Left ventricle myocardium inferior (tissue), 1 donor: Measurements from ENCODE around the gene GJA10. TPM values are rescaled to one million over a fixed set of nuclear protein-coding genes. Genes with fewer than 3 reads are reported as not detected.

ENCODE experiments used
- DNase-seq: peaks from one replicate; pipeline ENCODE4 v3.0.0-alpha.2; 2020
- H3K27ac ChIP-seq: fragments of 200-600 bp; replicated peaks from 2 replicates; pipeline ENCODE4 v1.8.0; 2021
- H3K27me3 ChIP-seq: fragments of 200-600 bp; 2 replicates; pipeline ENCODE4 v1.8.0; 2021; ENCODE audit warnings: low read depth
- H3K36me3 ChIP-seq: fragments of 200-600 bp; 2 replicates; pipeline ENCODE4 v1.8.0; 2021
- H3K4me1 ChIP-seq: fragments of 200-600 bp; 2 replicates; pipeline ENCODE4 v1.8.0; 2021
- H3K4me3 ChIP-seq: fragments of 200-600 bp; 2 replicates; pipeline ENCODE4 v1.8.0; 2021; ENCODE audit warnings: mild to moderate bottlenecking, moderate library complexity
- H3K9me3 ChIP-seq: fragments of 200-600 bp; replicated peaks from 2 replicates; pipeline ENCODE4 v1.8.0; 2021
- intact Hi-C: fragments of 100-400 bp; cut with micrococcal nuclease; formaldehyde crosslinking; loops from one replicate; pipeline ENCODE4 v1.11.0; 2022
- total RNA-seq: library from RNA; stranded (reverse); fragmentation: NEBNext Ultra II Directional; extraction: Animal tissue kit (Norgen Biotek cat#: 25700); gene quantifications from one replicate; pipeline ENCODE4 v1.2.1, GENCODE V29; 2021
- TF ChIP-seq, protein P1 (sequence below): fragments of 200-600 bp; IDR thresholded peaks from 2 replicates; pipeline ENCODE4 v1.8.0; 2021; ENCODE audit warnings: antibody characterized with exemption, mild to moderate bottlenecking, borderline replicate concordance
- donor health status: DM: no; HTN: yes; CAD: no; lungs with severe emphysema.

The GJA10 gene
- total RNA-seq, 1 donor from 2014 or later = not detected

DNA sequence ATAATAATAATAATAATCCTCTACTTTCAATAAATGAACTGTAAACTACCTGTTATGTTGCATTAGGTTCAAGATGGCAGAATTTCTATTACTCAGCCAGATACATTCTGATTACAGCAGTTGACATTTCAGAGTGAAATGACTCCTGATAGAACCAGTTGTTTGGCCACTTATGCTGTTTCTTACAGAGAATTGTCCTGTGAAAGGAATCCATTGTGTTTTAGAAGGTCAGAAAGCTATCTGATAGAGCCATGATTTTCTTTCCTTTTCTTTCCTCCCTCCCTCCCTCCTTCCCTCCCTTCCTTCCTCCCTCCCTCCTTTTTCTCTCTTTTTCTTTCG, 16.6 kb downstream of the GJA10 start:
- no peak for DNase-seq
- no peaks in the 10 kb centered on the region for H3K27me3 ChIP-seq
- TF ChIP-seq, protein P1, sequence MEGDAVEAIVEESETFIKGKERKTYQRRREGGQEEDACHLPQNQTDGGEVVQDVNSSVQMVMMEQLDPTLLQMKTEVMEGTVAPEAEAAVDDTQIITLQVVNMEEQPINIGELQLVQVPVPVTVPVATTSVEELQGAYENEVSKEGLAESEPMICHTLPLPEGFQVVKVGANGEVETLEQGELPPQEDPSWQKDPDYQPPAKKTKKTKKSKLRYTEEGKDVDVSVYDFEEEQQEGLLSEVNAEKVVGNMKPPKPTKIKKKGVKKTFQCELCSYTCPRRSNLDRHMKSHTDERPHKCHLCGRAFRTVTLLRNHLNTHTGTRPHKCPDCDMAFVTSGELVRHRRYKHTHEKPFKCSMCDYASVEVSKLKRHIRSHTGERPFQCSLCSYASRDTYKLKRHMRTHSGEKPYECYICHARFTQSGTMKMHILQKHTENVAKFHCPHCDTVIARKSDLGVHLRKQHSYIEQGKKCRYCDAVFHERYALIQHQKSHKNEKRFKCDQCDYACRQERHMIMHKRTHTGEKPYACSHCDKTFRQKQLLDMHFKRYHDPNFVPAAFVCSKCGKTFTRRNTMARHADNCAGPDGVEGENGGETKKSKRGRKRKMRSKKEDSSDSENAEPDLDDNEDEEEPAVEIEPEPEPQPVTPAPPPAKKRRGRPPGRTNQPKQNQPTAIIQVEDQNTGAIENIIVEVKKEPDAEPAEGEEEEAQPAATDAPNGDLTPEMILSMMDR = no peak
- H3K27ac ChIP-seq = peak overlapping the region; percentile 16
- intact Hi-C loops = no loop called here
- H3K4me1 ChIP-seq = no peaks in the 10 kb centered on the region
- H3K4me3 ChIP-seq = no peak overlapping the region
- no peaks in the 10 kb centered on the region for H3K36me3 ChIP-seq
- H3K9me3 ChIP-seq = peaks cover 22% of the 10 kb centered on the region

DNA sequence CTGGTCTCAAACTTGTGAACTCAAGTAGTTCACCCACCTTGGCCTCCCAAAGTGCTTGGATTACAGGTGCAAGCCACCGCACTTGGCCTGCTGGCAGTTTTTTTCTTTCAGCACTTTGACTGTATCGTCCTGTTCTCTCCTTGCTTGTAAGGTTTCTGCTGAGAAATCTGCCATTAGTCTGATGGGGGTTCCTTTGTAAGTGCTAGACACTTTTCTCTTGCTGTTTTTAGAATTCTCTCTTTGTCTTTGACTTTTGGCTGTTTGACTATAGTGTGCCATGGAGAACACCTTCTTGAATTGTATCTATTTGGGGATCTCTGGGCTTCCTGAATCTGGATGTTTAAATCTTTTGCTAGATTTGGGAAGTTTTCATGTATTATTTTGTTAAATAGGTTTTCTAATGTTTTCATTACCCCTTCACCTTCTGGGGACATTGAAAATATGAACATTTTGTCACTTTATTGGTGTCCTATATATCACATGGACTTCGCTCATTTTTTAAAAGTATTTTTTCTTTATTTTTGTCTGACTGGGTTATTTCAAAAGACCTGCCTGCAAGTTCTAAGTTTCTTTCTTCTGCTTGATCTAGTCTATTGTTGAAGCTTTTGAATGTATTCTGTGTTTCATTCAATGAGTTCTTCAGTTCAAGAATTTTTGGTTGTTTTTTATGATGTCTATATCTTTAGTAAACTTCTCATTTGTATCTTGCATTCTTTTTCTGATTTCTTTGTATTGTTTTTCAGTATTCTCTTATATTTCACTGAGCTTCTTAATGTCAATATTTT, 22.1 kb downstream of the GJA10 start:
- intact Hi-C loops = no loop called here
- no peak overlapping the region for H3K27ac ChIP-seq
- peaks cover 28% of the 10 kb centered on the region for H3K9me3 ChIP-seq
- no peaks in the 10 kb centered on the region for H3K4me1 ChIP-seq
- H3K27me3 ChIP-seq = no peaks in the 10 kb centered on the region
- H3K36me3 ChIP-seq = no peaks in the 10 kb centered on the region
- TF ChIP-seq, protein P1 = no peak
- no peak overlapping the region for H3K4me3 ChIP-seq
- DNase-seq = no peak

DNA sequence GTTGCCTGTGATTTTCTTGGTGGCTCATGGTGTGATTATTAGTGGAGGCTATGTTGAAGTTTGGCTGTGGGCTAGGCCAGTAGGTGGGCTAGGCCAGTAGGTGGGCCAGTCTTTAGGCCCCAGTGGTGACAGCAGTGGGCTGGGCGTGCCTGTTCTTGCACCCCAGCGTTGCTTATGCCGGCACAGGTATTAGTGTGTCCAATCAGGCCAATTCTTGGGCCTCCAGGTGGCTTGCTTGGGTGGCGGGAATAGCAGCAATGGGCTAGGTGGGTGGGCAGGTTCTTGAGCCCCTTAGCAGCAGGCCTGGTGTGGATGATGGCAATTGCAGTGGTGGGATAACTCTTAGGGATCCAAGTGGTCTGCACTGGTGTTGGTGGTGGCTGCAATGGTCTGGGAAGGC, 22.9 kb downstream of the GJA10 start:
- Histone ChIP-seq H3K9me3 (peaks cover 28% of the 10 kb centered on the region), H3K27me3 (peaks cover 5% of the 10 kb centered on the region)
- TF ChIP-seq, protein P1 = no peak

DNA sequence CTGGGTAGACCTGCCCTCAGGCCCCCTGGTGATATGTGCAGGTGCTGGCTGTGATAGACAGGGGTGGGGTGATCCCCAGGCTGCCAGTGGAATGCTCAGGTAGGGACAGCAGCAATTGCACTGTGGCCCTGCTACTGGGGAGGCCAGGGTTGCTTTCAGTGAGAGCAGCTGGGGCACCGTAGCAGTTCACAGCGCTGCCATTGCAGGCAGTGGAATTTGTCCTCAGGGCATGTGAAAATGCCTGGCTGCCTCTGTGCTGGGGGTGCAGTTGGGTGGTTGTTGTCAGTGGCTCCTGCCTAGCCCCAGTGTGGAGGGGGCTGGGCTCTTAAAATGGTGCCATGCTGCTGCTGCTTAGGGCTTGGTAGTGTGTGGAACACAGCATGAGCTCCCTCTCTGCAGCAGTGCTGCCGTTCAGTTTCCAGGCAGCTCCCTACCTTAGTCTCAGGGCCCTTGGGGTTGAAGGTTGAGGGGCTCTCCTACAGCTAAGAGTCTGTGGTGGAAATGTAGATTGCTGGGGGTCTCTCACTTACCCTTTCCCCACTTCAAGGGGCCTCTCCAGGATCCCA, 23.6 kb downstream of the GJA10 start:
- intact Hi-C loops = no loop called here
- H3K9me3 ChIP-seq = peaks cover 28% of the 10 kb centered on the region
- DNase-seq = no peak
- H3K36me3 ChIP-seq = no peaks in the 10 kb centered on the region
- H3K27me3 ChIP-seq = peaks cover 8% of the 10 kb centered on the region
- no peaks in the 10 kb centered on the region for H3K4me1 ChIP-seq
- no peak overlapping the region for H3K27ac ChIP-seq
- no peak overlapping the region for H3K4me3 ChIP-seq
- TF ChIP-seq, protein P1 = no peak

More for the DNA sequence above, 22.9 kb downstream of the GJA10 start:
- Histone ChIP-seq H3K27ac (no peak overlapping the region), H3K36me3 (no peaks in the 10 kb centered on the region), H3K4me1 (no peaks in the 10 kb centered on the region), H3K4me3 (no peak overlapping the region)
- intact Hi-C loops = no loop called here
- DNase-seq = no peak

DNA sequence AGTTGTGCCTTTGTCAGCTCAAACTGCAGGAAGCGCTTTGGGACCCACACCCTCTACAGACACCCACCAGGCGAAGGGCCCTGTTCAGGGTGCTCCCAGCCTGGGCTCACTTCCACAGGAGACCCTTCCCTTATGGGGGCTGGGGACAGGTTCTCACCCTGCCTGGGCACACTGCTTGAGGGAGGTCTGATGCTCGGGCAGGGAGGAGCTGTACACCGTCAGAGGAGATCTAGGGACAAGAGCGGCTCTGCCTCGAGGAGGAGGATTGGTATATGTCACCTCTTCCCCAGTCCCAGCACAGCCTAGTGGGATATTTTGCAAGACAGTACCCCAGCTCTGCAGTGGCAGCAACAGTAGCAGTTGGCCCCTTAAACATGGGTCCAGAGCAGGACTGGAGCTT, 26.9 kb downstream of the GJA10 start:
- intact Hi-C loops = no loop called here
- Histone ChIP-seq H3K27me3 (peaks cover 8% of the 10 kb centered on the region), H3K36me3 (no peaks in the 10 kb centered on the region), H3K9me3 (peaks cover 14% of the 10 kb centered on the region), H3K4me3 (no peak overlapping the region), H3K4me1 (no peaks in the 10 kb centered on the region), H3K27ac (no peak overlapping the region)
- TF ChIP-seq, protein P1 = no peak
- DNase-seq = no peak
